Right hindlimb (tissue), 1 donor: ENCODE data around the gene RAET1G.
"Not testable (repeated sequence)": the region's sequence is repeated elsewhere in the genome, so short reads cannot be mapped to it uniquely, and the experiment has no call there.

Experiments used
- DNase-seq: peaks from one replicate; pipeline ENCODE4 v3.0.0-alpha.2; 2018

The RAET1G gene

DNA sequence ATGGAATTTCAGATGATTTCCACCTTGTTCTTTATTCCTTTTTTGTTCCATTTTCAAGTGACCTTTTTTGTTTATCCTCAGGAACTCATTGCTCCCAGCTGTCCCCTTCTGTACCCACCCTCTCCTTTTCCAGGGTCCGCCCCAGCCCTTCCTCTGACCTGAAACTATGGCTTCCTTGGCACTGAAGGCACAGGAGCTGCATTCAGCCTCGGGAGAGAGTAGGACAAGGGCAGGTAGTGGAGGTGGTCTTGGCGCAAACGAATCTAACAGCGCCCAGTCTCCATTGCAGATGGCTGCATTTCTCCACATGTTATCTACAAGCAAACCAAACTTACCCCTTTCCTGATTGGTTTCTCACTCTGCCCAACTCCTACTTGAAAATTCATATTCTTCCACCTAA, 10.1 kb upstream of the RAET1G start:
- no peak for DNase-seq

GRCh38 chr6:149931501-149931900, 8.6 kb upstream of the RAET1G start:
- no peak for DNase-seq

- no peak for DNase-seq
These were observed 6.5 kb upstream of the RAET1G start for GRCh38 chr6:149929422-149929821.

GRCh38 chr6:149927025-149927424, 4.1 kb upstream of the RAET1G start:
- not testable (repeated sequence) for DNase-seq

GRCh38 chr6:149925974-149926777, 3.3 kb upstream of the RAET1G start:
- peak; percentile 84 for DNase-seq

DNA sequence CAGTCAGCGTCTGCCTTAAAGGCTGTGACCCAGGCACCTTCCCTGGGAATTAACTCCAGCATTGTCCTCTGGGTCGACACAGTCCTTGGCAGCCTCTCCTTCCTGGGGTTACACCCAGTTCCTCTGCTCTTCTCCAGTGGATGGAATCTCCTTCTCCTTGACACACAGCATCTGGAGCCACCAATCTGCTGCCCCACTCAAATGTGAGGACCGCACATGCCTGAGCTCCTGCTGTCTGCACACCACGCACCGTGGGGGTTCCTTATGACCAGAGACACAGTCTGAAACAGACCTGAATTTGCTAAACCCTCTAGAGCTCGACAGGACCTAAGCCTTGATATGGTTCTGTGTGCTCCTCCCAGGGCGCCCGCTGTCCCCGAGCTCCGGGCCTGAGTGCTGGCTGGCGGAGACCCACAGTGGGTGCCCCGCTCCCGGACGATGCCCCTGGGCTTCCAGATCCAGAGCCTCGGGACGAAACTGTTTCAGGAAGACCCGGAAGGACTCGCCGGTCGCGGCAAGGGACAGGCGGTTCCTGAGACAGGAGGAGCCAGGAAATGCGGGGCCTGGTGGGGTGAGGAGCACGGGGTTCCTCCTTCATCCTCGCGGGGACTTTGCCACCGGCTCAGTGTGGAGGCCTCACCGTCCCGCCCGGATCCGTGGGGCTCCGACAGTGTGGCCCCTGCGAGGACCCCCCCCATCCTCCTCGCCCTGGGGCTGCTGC, 2.5 kb upstream of the RAET1G start:
- DNase-seq, result no peak

DNA sequence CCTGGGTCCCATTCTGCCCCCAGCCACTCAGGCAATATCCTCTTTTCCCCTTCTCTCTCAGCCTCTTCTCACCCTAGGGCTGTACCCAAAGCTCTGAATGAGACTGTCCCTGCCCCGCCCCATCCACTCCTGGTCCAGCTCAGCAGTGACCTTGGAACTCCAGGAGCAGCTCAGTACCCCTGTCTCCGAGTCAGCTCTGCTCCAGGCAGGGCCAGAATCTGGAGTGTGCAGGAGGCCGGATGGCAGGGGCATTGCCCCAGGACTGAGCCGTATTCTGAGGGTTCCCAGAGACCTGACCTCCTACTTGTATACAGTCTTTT, 2.0 kb upstream of the RAET1G start:
- no peak for DNase-seq

GRCh38 chr6:149924206-149924932, 1.4 kb upstream of the RAET1G start:
- DNase-seq, result no peak

DNA sequence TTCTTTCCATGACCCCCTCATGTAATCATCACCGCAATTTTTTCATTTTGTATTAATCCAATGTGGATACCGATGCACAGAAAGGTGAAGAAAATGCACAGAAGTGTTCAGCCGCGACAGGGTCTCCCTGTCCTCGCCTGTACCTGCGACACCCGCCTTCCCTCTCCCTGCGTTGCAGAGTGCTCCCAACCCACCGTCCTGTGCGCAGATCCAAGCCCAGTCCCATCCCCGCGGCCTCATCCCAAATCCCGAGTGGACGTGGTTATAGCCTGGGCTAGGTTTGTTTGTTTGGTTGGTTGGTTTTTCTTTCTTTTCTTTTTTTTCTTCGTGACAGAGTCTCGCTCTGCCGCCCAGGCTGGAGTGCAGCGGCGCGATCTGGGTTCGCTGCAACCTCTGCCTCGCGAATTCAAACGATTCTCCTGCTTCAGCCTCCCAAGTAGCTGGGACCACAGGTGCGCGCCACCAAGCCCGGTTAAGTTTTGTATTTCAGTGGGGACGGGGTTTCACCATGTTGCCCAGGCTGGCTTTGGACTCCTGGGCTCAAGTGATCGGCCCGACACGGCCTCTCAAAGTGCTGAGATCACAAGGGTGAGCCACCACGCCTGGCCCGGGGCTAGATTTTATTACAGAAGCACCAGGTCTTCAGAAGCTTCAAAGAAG, 536 bp upstream of the RAET1G start:
- DNase-seq, result no peak

DNA sequence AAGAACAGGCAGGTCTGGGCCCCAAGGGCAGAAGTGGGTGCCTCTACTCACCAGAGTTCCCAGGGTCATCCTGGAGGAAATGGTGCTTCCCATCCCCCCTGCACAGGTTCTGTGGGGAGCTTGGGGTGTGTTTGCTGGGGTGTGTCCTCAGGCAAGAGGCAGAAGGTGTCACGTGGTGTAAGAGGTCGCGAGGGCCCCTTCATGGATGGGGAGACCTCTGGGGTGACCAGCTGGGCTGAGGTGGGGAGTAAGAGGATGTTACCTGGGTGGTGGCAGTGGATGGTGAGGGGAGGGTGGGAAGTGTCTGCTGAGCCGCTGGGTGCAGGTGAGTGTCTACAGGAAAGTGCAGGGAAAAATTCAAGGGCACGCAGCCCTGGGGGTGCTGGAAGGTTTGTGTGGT, 830 bp downstream of the RAET1G start:
- DNase-seq, result not testable (repeated sequence)

- no peak for DNase-seq
These were observed 1.6 kb downstream of the RAET1G start for GRCh38 chr6:149921361-149921760.

- DNase-seq, result no peak
These were observed 3.1 kb downstream of the RAET1G start for GRCh38 chr6:149919834-149920225.

- DNase-seq, result not testable (repeated sequence)
These were observed 3.6 kb downstream of the RAET1G start for GRCh38 chr6:149919126-149919833.

GRCh38 chr6:149918151-149918905, 4.6 kb downstream of the RAET1G start:
- DNase-seq, result no peak

DNA sequence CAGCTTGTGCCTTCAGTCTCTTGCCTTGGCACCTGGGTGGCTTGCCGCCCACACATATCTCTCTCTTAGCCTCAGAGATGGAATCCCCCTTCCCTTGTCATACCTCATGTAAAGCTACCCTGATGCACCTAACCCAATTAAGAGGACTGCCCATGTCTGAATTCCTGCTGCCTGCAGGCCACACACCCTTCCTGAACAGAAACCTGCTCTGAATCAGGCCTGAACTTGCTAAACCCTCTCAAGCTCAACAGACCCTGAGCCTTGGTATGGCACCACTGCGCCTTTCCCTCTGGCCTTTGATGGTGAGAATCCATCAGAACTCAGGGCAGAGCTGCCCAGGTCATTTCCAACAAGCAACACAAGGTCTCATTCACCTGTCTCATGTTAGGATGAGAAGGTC, 5.2 kb downstream of the RAET1G start:
- DNase-seq, result no peak

GRCh38 chr6:149915970-149916865, 6.7 kb downstream of the RAET1G start:
- no peak for DNase-seq

DNA sequence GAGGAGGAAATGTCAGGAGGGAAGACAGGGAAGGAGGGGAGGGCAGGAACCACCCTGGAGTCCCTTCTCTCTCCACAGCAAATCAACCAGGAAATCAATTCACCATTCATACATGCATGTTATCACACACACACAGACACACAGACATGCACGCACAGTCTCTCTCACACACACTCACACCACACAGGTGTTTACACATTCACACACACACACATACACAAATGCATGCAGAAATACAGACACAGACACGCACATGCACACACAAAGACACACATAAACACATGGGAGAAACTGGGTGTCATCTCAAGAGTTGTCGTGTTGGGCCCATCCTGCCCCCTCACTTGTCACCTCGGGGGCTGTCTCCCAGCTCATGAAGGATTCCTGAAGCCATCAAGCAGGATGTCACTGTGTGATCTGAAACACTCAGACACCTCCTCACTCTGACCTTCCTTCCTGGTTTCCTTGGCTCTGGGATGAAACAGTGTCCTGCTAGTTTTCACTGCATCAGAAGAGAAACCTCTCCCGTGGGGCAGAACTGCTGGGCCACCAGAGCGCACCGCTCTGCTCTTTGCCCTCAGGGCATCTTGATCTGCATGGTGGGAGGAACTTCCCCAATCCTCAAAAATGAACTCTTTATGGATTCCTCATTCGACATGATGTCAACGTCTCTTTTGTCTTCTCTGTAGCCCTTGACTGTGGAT, 9.2 kb downstream of the RAET1G start:
- DNase-seq, result no peak

DNA sequence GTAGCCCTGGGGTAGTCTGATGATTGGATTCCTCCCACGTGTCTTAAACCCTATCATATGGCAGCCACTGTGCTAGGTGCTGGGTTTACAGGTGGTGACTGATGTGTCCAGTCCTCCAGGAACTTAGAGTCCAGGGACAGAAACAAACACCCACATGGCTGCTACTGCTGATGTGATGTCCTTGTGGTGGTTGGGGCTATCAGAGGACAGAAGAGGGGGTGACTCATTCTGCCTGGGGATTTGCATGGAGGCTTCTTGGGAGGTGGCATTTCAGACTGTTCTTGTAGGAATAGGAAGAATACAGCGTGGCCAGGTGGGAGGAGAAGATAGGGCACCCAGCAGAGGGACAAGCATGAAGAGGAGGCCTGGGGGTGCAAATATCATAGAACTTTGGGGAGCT, 9.8 kb downstream of the RAET1G start:
- no peak for DNase-seq

DNA sequence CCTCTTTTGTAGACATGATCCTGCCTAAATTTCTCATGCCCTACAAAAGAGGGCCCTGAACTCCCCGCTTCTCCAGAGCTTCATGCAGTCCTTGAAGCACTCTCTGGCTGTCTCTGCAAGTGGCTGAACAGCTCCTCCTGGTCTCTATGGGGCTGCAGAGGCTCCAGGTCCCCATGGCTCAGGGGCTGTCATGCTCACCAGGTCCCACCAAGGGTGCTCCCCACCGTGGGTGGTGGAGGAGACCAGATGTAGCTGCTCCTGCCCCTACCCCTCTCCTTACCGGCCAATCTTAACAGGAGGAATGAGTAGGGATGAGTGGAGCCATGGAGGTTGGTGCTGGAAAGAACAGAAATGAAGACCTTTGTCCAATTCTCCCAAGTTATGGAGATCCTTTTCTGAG, 10.2 kb downstream of the RAET1G start:
- DNase-seq, result not testable (repeated sequence)

- no peak for DNase-seq
These were observed 12.2 kb downstream of the RAET1G start for GRCh38 chr6:149910721-149911151.
